HCT116 (cell line): Measurements from ENCODE around the gene DHX58. TPM values are rescaled to one million over a fixed set of nuclear protein-coding genes. Genes with fewer than 3 reads are reported as not detected.

Source experiments
- ELF1 ChIP-seq: IDR thresholded peaks from 2 replicates; pipeline ENCODE4 v1.6.1; 2012; ENCODE audit warnings: low read depth, borderline replicate concordance
- FOSL1 ChIP-seq: IDR thresholded peaks from 2 replicates; pipeline ENCODE4 v1.6.1; 2012; ENCODE audit warnings: low read depth
- MAX ChIP-seq: IDR thresholded peaks from 2 replicates; pipeline ENCODE4 v1.6.1; 2012
- RAD21 ChIP-seq: IDR thresholded peaks from 2 replicates; pipeline ENCODE4 v1.6.1; 2012; ENCODE audit warnings: low read depth, mild to moderate bottlenecking
- YY1 ChIP-seq: IDR thresholded peaks from 2 replicates; pipeline ENCODE4 v1.6.1; 2011; ENCODE audit warnings: low read length, low read depth, moderate library complexity, mild to moderate bottlenecking; ENCODE audit not compliant: insufficient replicate concordance; ENCODE audit errors: extremely low read depth
- ZFX ChIP-seq: fragments of 450-650 bp; IDR thresholded peaks from 2 replicates; pipeline ENCODE4 v1.6.1; 2017
- total RNA-seq: library from RNA; stranded (reverse); gene quantifications from one replicate; pipeline ENCODE4 v1.2.1, GENCODE V29; 2021; ENCODE audit not compliant: unreplicated experiment
- TF ChIP-seq, protein P1 (sequence below): IDR thresholded peaks from 2 replicates; pipeline ENCODE4 v1.6.1; 2012; ENCODE audit warnings: low read depth
- TF ChIP-seq, protein P2 (sequence below), 3 experiments: fragments of 200-600 bp in 1 of 3; sonication (generic) in 1 of 3; IDR thresholded peaks in 2 of 3; conservative IDR thresholded peaks in 1 of 3; 2 replicates each; pipeline ENCODE4 v1.5.1; 2012 to 2017; ENCODE audit warnings: low read depth in 2 of 3, low read length in 2 of 3, antibody characterized with exemption in 1 of 3, borderline replicate concordance in 1 of 3, control low read depth in 1 of 3, mild to moderate bottlenecking in 1 of 3, mixed read lengths in 1 of 3, mixed run types in 1 of 3, moderate library complexity in 1 of 3; ENCODE audit not compliant: insufficient read depth in 1 of 3

Gene DHX58
- total RNA-seq, 1 experiment from 2014 or later: 1.2 TPM

DNA sequence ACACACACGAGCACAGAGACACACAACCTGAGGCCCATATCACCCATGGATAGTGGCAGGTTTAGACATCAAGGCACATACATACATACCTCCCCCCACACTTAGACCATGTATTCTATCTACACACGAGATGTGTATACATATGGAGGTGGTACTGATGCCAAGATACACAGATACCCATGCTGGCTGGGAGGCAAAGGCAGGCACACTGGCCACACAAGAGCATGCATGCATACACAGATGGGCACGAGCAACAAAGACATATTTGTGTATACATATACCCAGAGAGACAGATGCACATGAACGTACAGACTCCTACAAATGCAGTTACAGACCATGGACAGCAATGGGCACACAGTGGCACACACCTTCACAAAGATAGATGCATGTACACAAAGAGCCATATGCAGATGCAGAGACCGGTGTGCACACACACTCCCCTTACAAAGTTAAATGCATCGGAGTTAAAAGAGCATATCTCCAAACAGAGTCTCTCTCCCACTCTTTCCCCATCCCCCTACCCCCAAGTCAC is 60.1 kb downstream of the DHX58 start (continued):
- TF ChIP-seq, protein P1, sequence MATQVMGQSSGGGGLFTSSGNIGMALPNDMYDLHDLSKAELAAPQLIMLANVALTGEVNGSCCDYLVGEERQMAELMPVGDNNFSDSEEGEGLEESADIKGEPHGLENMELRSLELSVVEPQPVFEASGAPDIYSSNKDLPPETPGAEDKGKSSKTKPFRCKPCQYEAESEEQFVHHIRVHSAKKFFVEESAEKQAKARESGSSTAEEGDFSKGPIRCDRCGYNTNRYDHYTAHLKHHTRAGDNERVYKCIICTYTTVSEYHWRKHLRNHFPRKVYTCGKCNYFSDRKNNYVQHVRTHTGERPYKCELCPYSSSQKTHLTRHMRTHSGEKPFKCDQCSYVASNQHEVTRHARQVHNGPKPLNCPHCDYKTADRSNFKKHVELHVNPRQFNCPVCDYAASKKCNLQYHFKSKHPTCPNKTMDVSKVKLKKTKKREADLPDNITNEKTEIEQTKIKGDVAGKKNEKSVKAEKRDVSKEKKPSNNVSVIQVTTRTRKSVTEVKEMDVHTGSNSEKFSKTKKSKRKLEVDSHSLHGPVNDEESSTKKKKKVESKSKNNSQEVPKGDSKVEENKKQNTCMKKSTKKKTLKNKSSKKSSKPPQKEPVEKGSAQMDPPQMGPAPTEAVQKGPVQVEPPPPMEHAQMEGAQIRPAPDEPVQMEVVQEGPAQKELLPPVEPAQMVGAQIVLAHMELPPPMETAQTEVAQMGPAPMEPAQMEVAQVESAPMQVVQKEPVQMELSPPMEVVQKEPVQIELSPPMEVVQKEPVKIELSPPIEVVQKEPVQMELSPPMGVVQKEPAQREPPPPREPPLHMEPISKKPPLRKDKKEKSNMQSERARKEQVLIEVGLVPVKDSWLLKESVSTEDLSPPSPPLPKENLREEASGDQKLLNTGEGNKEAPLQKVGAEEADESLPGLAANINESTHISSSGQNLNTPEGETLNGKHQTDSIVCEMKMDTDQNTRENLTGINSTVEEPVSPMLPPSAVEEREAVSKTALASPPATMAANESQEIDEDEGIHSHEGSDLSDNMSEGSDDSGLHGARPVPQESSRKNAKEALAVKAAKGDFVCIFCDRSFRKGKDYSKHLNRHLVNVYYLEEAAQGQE: no peak
- TF ChIP-seq MAX (no peak), FOSL1 (no peak), YY1 (no peak), ZFX (no peak), RAD21 (no peak), ELF1 (no peak)
- TF ChIP-seq, protein P2, sequence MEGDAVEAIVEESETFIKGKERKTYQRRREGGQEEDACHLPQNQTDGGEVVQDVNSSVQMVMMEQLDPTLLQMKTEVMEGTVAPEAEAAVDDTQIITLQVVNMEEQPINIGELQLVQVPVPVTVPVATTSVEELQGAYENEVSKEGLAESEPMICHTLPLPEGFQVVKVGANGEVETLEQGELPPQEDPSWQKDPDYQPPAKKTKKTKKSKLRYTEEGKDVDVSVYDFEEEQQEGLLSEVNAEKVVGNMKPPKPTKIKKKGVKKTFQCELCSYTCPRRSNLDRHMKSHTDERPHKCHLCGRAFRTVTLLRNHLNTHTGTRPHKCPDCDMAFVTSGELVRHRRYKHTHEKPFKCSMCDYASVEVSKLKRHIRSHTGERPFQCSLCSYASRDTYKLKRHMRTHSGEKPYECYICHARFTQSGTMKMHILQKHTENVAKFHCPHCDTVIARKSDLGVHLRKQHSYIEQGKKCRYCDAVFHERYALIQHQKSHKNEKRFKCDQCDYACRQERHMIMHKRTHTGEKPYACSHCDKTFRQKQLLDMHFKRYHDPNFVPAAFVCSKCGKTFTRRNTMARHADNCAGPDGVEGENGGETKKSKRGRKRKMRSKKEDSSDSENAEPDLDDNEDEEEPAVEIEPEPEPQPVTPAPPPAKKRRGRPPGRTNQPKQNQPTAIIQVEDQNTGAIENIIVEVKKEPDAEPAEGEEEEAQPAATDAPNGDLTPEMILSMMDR (IDR thresholded peaks at IDR 0.05 in 2 of 3, conservative IDR thresholded peaks at IDR 0.05 in 1 of 3; ENCODE audit: borderline replicate concordance in 1 of 3, insufficient read depth in 1 of 3, low read depth in 2 of 3, low read length in 2 of 3): no peak
- TF ChIP-seq, all 23 proteins: peak for 0
